ENCODE measurements around the gene NUMA1. TPM values are rescaled to one million over a fixed set of nuclear protein-coding genes. Genes with fewer than 3 reads are reported as not detected.

Gene NUMA1
- total RNA-seq, 1 donor from 2014 or later: 191 TPM

DNA sequence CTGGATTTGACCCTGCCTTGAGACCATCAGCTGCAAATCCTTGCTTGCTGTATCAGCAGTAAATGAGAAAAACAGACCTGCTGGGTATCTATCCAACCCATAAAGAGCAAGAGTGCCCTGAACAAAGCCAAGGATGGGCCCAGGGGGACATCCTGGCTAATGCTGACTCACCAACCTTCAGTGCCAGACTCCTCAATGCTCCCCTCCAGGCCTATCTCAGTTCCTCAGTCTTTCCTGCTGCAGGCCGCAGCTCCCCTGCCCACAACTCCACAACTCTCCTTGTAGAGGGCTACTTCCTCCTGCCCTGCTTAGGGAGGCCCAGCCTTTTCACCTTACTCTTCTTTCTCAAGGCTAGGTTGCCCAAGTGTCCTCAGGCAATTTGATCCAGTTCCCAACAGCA is 20.1 kb upstream of the NUMA1 start:
- DNase-seq: no peak

- DNase-seq: no peak
Measured at GRCh38 chr11:72100009-72100408, 19.7 kb upstream of the NUMA1 start.

- DNase-seq: no peak
Measured at GRCh38 chr11:72098741-72099140, 18.4 kb upstream of the NUMA1 start.

- peak; percentile 33 for DNase-seq
Measured at GRCh38 chr11:72091292-72091691, 10.9 kb upstream of the NUMA1 start.

GRCh38 chr11:72088076-72088808 is 7.9 kb upstream of the NUMA1 start:
- DNase-seq: no peak

GRCh38 chr11:72085621-72086351 is 5.4 kb upstream of the NUMA1 start:
- DNase-seq: no peak

DNA sequence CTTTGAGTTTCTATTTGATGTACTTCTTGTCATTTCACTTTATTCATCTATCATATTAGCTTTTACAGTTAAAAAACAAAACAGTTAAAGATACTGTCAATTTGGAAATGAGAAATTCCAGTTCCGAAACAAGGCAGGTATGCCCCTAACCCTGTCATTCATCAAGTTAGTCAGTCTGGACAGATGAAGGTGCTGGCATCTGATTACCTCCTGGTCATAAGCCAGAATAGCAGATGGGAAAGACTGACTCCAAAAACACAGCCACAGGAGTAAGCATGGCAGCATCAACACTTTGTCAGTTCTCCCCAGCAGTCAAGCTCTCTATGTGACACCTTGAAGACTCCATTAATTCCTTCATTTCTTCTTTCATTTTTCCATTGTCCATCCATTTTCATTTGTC is 4.6 kb upstream of the NUMA1 start:
- no peak for DNase-seq

GRCh38 chr11:72084076-72084475 is 3.7 kb upstream of the NUMA1 start:
- no peak for DNase-seq

DNA sequence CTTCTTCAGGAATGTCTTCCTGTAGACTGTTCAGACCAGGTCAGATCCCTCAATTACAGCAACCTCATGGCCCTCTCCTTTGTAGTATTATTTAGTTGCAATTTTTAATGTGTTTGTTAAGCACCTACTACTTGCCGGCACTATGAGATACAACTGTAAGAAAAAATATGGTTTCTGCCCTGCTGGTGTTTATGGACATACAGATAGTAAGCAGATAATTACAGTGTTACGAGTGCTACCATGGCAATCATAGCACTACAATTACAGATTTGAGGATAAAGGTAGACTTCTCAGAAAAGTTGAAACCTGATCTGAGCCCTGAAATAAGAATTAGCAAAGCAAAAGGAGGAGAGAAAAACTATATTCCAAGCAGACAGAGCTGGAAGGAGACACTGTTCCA is 3.1 kb upstream of the NUMA1 start:
- no peak for DNase-seq

DNA sequence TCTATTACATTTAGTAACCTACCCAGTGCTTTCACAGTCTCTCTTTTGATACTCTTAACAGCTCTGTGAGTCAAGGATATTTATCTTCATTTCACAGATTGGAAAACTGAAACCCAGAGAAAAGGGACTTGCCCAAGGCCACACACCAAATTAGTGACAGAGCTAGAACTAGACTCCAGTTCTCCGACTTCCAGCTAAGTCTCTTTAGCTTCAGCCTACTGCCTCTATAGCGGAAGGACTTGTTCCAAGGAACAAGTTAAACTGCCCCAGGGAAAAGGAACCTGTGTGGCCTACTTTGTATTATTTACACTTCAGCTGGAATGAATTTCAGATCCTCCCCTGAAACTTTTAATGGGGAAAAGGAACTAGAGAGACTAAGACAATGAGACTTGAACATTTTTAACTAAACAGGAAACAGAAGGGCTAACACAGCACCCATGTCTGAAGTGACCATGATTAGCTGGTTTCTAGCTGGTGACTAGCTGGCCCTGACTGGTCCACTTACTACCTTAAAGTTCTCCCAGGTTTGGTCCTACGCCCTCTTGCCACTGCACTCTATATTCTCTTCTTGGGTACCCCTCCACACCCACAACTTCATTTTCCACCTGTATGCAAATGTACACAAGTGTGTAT is 1.6 kb upstream of the NUMA1 start:
- DNase-seq: no peak

GRCh38 chr11:72081184-72081644 is 872 bp upstream of the NUMA1 start:
- no peak for DNase-seq

GRCh38 chr11:72079819-72080325 is 470 bp downstream of the NUMA1 start:
- peak; percentile 30 for DNase-seq

GRCh38 chr11:72078477-72078876 is 1.9 kb downstream of the NUMA1 start:
- DNase-seq: no peak

- DNase-seq: no peak
Measured at GRCh38 chr11:72075756-72076155, 4.6 kb downstream of the NUMA1 start.

GRCh38 chr11:72075109-72075508 is 5.2 kb downstream of the NUMA1 start:
- DNase-seq: no peak

DNA sequence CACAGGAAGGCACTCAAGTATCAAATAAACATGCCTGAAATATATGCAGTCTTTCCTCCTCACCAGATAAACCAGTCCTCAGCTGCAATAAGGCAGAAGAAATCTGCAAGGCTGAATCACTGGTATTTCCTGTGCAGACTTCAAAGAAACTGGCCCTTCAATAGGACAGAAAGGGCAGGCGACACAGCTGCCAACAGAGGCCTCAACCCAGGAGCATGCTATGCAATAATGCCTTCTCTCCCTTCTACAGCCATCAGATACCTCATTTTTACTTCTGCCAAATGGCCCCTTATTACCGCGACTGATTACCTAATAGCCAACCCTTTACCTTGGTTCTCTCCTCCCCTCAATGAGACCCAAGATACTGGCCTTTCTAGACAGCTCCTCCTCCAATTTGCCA is 8.0 kb downstream of the NUMA1 start:
- no peak for DNase-seq

DNA sequence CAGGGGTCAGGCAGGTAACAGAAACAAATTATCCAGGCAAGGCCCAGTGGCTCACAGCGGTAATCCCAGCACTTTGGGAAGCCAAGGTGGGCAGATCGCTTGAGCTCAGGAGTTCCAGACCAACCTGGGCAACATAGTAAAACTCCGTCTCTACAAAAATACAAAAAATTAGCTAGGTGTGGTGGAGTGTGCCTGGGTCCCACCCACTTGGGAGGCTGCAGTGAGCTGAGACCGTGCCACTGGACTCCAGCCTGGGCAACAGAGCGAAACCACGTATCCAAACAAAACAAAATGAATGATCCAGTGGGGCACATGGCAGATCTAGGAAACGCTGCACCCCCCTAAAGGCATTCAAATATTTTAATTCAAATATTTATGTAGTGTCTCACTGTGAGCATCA is 9.9 kb downstream of the NUMA1 start:
- no peak for DNase-seq

GRCh38 chr11:72069787-72070251 is 10.5 kb downstream of the NUMA1 start:
- DNase-seq: no peak

DNA sequence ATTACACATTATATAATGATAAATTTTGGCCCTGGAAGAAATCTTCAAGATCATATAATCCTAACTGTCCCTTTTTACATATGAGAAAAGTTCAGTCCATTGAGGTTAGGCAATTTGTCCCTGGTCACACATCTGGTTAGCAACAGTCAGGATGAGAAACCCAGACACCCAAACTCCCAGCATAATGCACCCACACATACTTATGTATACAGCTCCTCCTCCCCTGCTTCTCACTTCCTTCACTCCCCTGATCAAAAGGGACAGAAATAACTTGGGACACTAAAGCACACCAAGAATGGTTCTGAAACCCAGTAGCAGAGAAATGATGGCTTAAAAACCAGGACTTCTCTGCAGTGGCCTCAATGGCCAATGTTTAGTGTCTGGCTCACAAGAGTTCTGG is 11.1 kb downstream of the NUMA1 start:
- no peak for DNase-seq

- DNase-seq: no peak
Measured at GRCh38 chr11:72067676-72068075, 12.7 kb downstream of the NUMA1 start.

DNA sequence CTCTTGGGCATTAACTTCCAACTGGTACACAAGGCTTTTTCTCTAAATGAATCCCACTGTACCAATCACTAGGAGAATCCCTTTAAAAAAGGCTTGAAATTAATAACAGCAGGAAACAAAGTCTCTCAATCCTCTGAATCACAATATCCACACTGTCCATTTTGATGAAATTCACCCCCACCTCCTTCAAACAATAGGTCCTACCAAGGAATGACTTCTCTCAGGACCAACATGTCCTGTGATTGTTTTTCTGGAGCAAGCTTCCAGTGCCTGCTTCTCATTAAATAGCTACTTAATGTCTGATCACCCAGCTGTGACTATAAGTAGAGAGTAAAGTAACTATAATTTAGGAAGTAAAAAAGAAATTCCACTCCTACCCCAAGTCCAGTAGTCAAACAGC is 13.1 kb downstream of the NUMA1 start:
- DNase-seq: no peak

GRCh38 chr11:72066855-72067254 is 13.5 kb downstream of the NUMA1 start:
- no peak for DNase-seq

- no peak for DNase-seq
Measured at GRCh38 chr11:72061739-72062396, 18.5 kb downstream of the NUMA1 start.

Measured in skin of body (tissue), 2 donors.